NCI-H2107 (cell line): ENCODE results near the gene NCBP3.
"Not testable (repeated sequence)": the region's sequence is repeated elsewhere in the genome, so short reads cannot be mapped to it uniquely, and the experiment has no call there.

Experiments
- DNase-seq: peaks from one replicate; lab custom pipeline; 2025; lab: John Stamatoyannopoulos, UW

The NCBP3 gene

DNA sequence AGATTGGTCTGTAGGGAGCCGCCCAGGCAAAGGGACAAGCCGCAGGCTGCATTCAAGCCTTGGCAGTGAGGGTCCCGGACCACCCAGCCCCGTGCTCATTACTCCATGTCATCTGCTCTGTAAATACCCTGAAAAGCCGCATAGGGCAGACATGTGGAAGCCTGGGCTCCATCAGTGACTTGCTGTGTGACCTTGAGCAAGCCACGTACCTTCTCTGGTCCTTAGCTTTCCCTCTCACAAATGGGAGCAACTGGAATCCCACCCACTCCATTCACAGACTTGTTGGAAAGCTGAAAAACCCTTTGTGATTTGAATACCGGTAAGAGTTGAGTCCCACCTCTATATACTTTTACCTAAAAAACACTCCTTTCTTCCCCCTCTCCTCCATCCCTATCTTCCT lies 34.9 kb upstream of the NCBP3 start:
- DNase-seq = no peak

GRCh38 chr17:3879591-3880417 lies 33.8 kb upstream of the NCBP3 start:
- no peak for DNase-seq

GRCh38 chr17:3879186-3879585 lies 33.1 kb upstream of the NCBP3 start:
- no peak for DNase-seq

- no peak for DNase-seq
Observed at GRCh38 chr17:3877220-3877619, 31.2 kb upstream of the NCBP3 start.

GRCh38 chr17:3875317-3875716 lies 29.3 kb upstream of the NCBP3 start:
- DNase-seq = no peak

- DNase-seq = no peak
Observed at GRCh38 chr17:3873862-3874261, 27.8 kb upstream of the NCBP3 start.

DNA sequence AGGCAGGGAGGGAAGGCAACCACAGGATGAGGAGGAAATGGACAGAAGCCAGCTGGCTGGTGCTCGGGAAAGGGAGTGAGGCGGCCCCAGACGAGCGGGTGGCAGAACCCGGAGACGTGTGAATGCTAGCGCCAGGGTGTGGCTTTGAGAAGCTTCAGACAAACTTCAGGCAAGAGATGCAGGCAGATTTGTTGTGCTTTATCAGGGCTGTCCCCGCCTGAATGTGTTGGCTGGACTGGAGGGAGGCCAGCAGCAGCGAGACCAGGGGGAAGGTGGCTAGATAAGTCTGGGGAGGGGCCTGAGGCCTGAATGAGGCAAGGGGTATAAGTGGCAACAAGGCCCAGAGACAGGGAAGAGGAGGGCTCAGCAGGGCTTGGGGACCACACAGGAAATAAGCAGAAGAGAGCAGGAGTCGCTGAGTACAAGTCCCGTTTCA lies 24.8 kb upstream of the NCBP3 start:
- DNase-seq = no peak

- no peak for DNase-seq
Observed at GRCh38 chr17:3867606-3868005, 21.6 kb upstream of the NCBP3 start.

GRCh38 chr17:3867106-3867505 lies 21.1 kb upstream of the NCBP3 start:
- DNase-seq = no peak

- no peak for DNase-seq
Observed at GRCh38 chr17:3866276-3866675, 20.2 kb upstream of the NCBP3 start.

GRCh38 chr17:3865176-3865575 lies 19.1 kb upstream of the NCBP3 start:
- DNase-seq = no peak

DNA sequence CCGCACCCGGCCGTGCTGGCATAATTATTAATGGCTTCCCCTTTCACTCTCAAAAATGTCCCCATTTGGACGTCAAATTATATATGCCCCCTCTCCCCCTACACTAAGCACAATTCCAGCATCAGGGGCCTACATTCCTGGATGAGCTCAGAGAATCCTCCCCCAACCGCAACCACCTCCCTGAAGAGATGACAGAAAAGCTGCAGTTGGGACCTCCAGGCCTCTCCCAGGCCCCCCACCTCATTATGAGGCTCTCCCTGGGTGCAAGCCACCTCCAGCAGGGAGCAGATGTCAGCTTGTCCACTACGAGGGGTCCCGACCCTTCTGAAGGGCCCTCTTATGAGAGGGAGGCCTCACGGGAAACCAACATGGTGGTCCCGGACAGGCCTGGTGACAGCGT lies 18.5 kb upstream of the NCBP3 start:
- DNase-seq = no peak

GRCh38 chr17:3861761-3862681 lies 16.0 kb upstream of the NCBP3 start:
- no peak for DNase-seq

GRCh38 chr17:3860939-3861700 lies 15.1 kb upstream of the NCBP3 start:
- DNase-seq = no peak

DNA sequence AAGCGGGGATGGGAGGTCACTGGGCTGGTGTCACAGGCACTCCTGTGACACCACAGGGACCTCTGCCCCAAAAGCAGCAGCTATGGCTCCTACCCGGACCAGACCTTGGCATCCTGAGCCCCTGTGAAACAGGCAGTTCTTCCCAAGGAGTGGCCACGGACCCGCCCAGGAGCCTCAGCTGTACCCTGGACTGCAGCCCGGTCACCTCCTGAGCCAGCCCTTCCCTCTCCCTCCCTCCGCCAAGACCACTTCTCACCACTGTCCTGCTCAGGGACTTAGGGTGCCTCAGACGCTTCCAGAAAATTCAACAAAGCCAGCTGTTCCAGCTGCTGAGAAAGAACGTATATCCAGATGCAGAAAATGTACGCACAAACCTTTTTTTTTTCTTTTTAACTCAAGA lies 13.9 kb upstream of the NCBP3 start:
- DNase-seq = no peak

DNA sequence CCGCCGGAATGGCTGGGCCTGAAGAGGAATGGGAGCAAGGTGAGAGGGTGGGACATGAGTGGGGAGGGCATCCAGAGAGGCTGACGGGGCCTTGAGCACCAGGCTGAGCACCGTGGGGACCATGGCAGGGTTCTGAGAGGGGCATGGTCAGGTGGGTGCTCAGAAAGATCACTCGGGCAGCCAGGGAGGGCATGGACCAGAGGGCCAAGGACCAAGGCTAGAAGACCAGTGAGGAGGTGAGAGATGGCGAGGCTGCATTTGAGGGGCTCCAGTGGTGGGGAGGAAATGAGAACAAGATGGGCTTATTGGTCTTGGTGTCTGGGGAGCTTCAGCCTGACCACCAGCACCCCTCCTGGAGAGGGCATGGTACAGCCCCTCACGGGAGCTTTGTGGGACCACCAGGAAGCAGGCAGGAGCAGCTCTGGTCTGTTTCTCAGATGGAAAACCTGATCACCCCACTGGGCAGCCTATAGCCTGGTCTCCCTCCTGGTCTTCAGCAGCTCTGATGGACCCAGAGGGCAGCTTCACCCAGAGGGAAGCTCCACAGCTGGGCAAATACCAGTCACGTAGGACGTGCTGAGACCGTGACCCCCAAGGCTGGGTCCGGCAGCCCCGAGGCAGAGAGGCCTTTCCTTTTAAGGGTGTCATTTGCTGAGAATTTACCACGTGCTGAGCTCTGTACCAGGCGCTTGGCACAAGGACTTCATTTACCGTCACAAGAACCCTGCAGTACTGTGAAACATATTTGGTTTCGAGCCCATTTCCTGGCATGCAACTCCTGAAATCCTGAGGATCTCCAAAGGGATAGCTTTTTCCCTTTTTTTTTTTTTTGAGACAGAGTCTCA lies 11.4 kb upstream of the NCBP3 start:
- no peak for DNase-seq

- not testable (repeated sequence) for DNase-seq
Observed at GRCh38 chr17:3854204-3854603, 8.2 kb upstream of the NCBP3 start.

DNA sequence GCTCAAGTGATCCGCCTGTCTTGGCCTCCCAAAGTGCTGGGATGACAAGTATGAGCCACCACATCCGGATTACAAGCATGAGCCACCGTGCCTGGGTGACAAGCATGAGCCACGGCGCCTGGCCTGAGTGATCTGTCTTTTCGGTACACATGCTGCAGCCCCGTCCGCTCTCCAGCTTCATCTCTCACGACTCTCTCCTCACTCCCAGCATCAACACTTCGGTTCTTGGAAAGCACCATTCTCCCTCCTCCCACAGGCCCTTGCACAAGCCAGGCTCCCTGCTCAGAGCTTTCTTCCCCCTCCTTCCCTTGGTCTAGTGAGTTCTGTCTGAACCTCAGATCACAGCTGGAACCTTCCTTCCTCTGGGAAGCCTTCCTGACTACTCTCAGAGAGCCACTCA lies 6.5 kb upstream of the NCBP3 start:
- DNase-seq = no peak

- no peak for DNase-seq
Observed at GRCh38 chr17:3851461-3852100, 5.5 kb upstream of the NCBP3 start.

DNA sequence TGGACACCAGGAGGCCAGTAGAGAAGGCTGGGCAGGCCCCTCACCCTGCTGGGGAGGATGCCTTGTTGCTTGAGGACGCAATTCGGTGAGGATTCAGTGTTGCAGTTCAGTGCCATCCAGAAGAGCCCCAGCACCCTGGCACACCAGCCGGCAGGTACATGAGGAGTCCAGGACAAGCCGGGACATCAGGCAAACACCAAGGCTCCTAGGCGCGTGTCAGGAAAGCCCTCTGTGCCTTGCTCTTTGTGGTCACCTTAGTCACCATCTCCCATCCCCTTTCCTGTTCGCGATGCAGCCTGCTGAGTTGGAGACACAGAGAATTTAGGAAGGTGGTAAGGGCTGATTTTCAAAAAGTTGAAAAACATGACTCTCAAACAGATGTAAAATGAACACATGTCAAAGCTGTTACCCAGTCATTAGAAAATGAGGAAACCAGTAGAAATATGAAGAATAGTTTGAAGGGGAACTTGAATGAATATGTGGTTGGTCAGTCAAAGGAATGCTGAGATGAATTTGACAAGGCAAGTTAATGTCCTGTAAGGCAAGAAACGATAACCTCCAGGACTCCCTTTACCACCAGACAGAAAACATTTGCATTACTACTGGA lies 2.3 kb upstream of the NCBP3 start:
- DNase-seq = no peak
